SU-DHL-6 (cell line): Measurements from ENCODE around the gene DIPK1B.

Experiments
- H2AFZ ChIP-seq: fragments of 200-600 bp; sonication (generic); 2 replicates; pipeline ENCODE4 v1.6.1; 2014; ENCODE audit warnings: low read depth, mild to moderate bottlenecking, moderate library complexity, mixed read lengths, antibody characterized with exemption, low read length; ENCODE audit not compliant: severe bottlenecking
- H3F3A ChIP-seq: fragments of 200-600 bp; shearing (Covaris generic); 2 replicates; pipeline ENCODE4 v1.6.0; 2016; ENCODE audit warnings: antibody characterized with exemption, mild to moderate bottlenecking; ENCODE audit not compliant: insufficient read depth
- H3K27ac ChIP-seq: fragments of 200-600 bp; sonication (generic); 2 replicates; pipeline ENCODE4 v1.5.1; 2016; ENCODE audit warnings: low read depth, mild to moderate bottlenecking, low read length, moderate library complexity, mixed read lengths
- H3K27me3 ChIP-seq: fragments of 200-600 bp; sonication (generic), shearing (Covaris generic); 2 replicates; pipeline ENCODE4 v1.6.0; 2014; ENCODE audit warnings: mild to moderate bottlenecking, low read length
- H3K36me3 ChIP-seq: fragments of 200-600 bp; sonication (generic); 2 replicates; pipeline ENCODE4 v1.6.1; 2014; ENCODE audit warnings: mild to moderate bottlenecking, low read length, mixed read lengths
- H3K4me2 ChIP-seq: fragments of 300-600, 200-600 bp; shearing (Covaris generic), sonication (generic); 2 replicates; pipeline ENCODE4 v1.6.0; 2014; ENCODE audit warnings: low read length, low read depth, mild to moderate bottlenecking; ENCODE audit not compliant: poor library complexity, severe bottlenecking
- H3K4me3 ChIP-seq: fragments of 200-600 bp; sonication (generic); 2 replicates; pipeline ENCODE4 v1.5.1; 2014; ENCODE audit warnings: antibody characterized with exemption, low read length, mild to moderate bottlenecking, mixed read lengths; ENCODE audit not compliant: insufficient read depth, poor library complexity, severe bottlenecking
- H3K79me2 ChIP-seq: fragments of 200-600 bp; sonication (generic); 2 replicates; pipeline ENCODE4 v1.6.1; 2014; ENCODE audit warnings: mild to moderate bottlenecking, low read length, moderate library complexity; ENCODE audit not compliant: insufficient read depth
- H3K9ac ChIP-seq: fragments of 200-600 bp; sonication (generic); 2 replicates; pipeline ENCODE4 v1.7.0; 2014; ENCODE audit warnings: mild to moderate bottlenecking, low read length
- H3K9me2 ChIP-seq: fragments of 200-600 bp; sonication (generic); replicated peaks from 2 replicates; pipeline ENCODE4 v1.6.1; 2014; ENCODE audit warnings: low read length; ENCODE audit not compliant: insufficient read depth
- H3K9me3 ChIP-seq: fragments of 200-600 bp; sonication (generic); 2 replicates; pipeline ENCODE4 v1.6.1; 2014; ENCODE audit warnings: low read length, mixed read lengths; ENCODE audit not compliant: insufficient read depth
- H4K20me1 ChIP-seq: fragments of 200-600 bp; sonication (generic); 2 replicates; pipeline ENCODE4 v1.6.1; 2014; ENCODE audit warnings: low read depth, mild to moderate bottlenecking, antibody characterized with exemption, low read length, moderate library complexity, mixed read lengths
- EZH2phosphoT487 ChIP-seq: fragments of 200-600 bp; sonication (generic), shearing (Covaris generic); conservative IDR thresholded peaks from 2 replicates; pipeline ENCODE4 v1.6.1; 2018; ENCODE audit warnings: mild to moderate bottlenecking, antibody characterized with exemption, low read length, moderate library complexity, mixed read lengths
- TF ChIP-seq, protein P1 (sequence below): fragments of 200-600 bp; sonication (generic); IDR thresholded peaks from one replicate; pipeline ENCODE4 v1.5.1; 2017; ENCODE audit warnings: antibody characterized with exemption, mild to moderate bottlenecking, low read length, moderate library complexity; ENCODE audit not compliant: insufficient read depth, poor library complexity, severe bottlenecking

DIPK1B gene

DNA sequence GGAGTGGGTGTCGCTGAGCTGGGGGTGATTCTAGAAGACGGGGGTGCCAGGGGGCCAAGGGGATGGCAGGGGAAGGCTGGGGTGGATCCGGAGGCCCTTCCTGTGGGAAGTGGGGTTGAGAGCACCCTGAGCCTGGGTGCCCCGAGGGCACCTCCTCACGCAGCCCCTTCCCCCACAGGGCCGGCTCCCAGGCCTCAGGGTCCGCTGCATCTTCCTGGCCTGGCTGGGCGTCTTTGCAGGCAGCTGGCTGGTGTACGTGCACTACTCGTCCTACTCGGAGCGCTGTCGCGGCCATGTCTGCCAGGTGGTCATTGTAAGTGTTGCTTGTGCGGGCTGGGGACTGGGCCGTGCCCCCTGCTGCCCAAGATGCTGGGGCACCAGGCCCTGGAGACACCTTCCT lies 5.0 kb downstream of the DIPK1B start:
- Histone ChIP-seq H3K27ac (no peak overlapping the region), H4K20me1 (no peaks in the 10 kb centered on the region), H3K4me2 (no peak overlapping the region), H2AFZ (no peak overlapping the region), H3K79me2 (no peaks in the 10 kb centered on the region), H3K4me3 (no peak overlapping the region), H3K9me3 (no peaks in the 10 kb centered on the region), H3K27me3 (no peaks in the 10 kb centered on the region), H3K9ac (no peak overlapping the region), H3K9me2 (no peaks in the 10 kb centered on the region), H3F3A (peaks cover 6% of the 10 kb centered on the region; the same call in 1 of the 2 replicates), H3K36me3 (no peaks in the 10 kb centered on the region)
- no peak for TF ChIP-seq EZH2phosphoT487

DNA sequence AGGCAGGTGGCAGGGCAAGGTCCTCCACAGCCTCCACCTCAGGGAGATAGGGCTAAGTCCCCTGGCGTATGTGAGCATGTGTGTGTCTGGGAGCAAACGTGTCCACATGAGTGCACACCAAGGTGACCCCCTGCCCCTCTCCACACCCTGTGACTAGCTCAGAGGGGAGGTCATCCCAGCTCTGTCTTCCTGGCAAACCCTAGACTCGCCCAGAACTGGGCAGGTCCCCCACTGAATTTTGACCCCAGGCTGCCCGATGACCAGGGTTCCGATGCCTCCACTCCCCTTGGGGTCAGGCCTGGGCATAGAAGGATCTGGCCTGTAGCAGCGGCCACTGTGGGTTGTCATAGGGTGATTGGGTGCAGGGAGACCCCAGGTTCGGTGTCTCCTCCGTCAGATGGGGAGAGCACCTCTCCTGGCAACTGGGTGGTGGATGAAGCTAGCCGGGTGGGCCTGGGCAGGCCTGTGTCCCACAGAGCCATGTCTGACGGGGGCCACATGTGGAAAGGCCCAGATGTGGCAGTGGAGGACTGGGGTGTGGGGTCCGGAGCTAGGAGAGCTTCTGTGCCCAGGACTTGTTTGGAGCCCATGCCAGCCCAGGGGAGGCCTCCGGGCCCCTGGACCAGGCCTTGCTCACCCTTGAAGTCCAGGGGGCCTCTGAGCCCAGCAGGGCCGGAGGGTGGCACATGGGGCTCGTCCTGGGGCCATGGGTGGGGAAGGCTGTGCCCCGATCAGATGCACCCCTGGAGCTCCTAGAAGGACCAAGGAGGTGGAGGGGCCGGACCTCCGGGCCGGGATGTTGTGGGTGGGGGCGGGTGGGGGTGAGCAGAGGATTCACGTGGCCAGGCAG lies 6.2 kb downstream of the DIPK1B start:
- TF ChIP-seq, protein P1, sequence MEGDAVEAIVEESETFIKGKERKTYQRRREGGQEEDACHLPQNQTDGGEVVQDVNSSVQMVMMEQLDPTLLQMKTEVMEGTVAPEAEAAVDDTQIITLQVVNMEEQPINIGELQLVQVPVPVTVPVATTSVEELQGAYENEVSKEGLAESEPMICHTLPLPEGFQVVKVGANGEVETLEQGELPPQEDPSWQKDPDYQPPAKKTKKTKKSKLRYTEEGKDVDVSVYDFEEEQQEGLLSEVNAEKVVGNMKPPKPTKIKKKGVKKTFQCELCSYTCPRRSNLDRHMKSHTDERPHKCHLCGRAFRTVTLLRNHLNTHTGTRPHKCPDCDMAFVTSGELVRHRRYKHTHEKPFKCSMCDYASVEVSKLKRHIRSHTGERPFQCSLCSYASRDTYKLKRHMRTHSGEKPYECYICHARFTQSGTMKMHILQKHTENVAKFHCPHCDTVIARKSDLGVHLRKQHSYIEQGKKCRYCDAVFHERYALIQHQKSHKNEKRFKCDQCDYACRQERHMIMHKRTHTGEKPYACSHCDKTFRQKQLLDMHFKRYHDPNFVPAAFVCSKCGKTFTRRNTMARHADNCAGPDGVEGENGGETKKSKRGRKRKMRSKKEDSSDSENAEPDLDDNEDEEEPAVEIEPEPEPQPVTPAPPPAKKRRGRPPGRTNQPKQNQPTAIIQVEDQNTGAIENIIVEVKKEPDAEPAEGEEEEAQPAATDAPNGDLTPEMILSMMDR = no peak
- TF ChIP-seq EZH2phosphoT487 = no peak
- Histone ChIP-seq H3K9ac (no peak overlapping the region), H3K4me2 (no peak overlapping the region), H3K27ac (no peak overlapping the region), H3K9me3 (no peaks in the 10 kb centered on the region), H3K27me3 (no peaks in the 10 kb centered on the region), H2AFZ (no peak overlapping the region), H3K36me3 (0 out of 2 replicates have a peak, but pooled peaks cover under 1% of the 10 kb centered on the region), H3K9me2 (no peaks in the 10 kb centered on the region), H3K4me3 (no peak overlapping the region), H3F3A (peaks cover 7% of the 10 kb centered on the region; the same call in 1 of the 2 replicates), H4K20me1 (no peaks in the 10 kb centered on the region), H3K79me2 (no peaks in the 10 kb centered on the region)

DNA sequence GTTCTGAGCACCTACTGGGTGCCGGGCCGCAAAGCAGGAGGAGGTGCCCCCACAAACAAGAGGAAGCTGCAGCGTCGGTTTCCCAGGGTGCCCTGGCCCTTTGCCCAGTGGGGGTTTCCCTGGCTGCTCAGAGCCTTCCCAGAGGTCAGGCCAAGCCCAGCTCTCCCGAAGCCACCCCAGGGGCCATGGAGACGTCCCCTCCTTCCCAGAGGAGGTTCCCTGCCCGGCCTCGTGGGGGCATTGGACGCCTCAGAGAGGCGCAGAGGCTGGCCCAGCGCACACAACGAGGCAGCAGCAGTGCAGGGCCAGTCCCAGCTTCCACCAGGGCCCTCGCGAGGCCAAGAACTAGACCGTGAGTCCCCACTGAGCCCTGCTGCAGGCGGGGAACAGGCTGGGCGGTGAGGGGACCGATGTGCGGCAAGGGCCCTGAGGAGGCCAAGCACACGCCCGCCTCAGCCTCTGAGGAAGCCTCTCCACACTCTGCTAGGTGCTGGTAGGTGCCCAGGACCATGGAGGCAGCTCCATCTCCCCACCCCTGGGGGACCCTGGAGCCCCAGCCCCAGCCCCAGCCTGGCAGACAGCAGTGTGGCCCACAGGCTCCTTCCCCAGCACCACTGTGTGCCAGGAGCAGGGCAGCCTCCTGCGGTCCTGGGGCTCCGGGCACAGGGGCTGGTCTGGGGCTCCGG lies 7.0 kb downstream of the DIPK1B start:
- H3K79me2 ChIP-seq = no peaks in the 10 kb centered on the region
- TF ChIP-seq, protein P1 = no peak
- no peak for TF ChIP-seq EZH2phosphoT487
- no peaks in the 10 kb centered on the region for H3K27me3 ChIP-seq
- H3K9me3 ChIP-seq = no peaks in the 10 kb centered on the region
- H3K4me3 ChIP-seq = no peak overlapping the region
- H3K4me2 ChIP-seq = no peak overlapping the region
- H2AFZ ChIP-seq = no peak overlapping the region
- no peak overlapping the region for H3K27ac ChIP-seq
- H4K20me1 ChIP-seq = no peaks in the 10 kb centered on the region
- no peaks in the 10 kb centered on the region for H3K9me2 ChIP-seq
- no peak overlapping the region for H3K9ac ChIP-seq
- H3K36me3 ChIP-seq = peaks cover 8% of the 10 kb centered on the region
- H3F3A ChIP-seq = peaks cover 14% of the 10 kb centered on the region
